Stimulated activated CD4-positive, alpha-beta T cell treated with anti-CD3 and anti-CD28 coated beads, TNF-alpha, amount 100 ng/mL, for 1 hour (primary cell): ENCODE results near the gene AHDC1.

ENCODE experiments used
- DNase-seq, 3 donors: peaks; one replicate each; pipeline ENCODE4 v3.0.0-alpha.2; 2020; ENCODE audit warnings: low read depth in 3 of 3, low spot score in 1 of 3

Gene AHDC1

GRCh38 chr1:27536010-27536757 is 67.8 kb downstream of the AHDC1 start:
- DNase-seq, result no peak

GRCh38 chr1:27535386-27535785 is 68.6 kb downstream of the AHDC1 start:
- no peak for DNase-seq

- no peak for DNase-seq
Measured at GRCh38 chr1:27531959-27532685, 71.8 kb downstream of the AHDC1 start.

GRCh38 chr1:27530192-27530591 is 73.8 kb downstream of the AHDC1 start:
- no peak for DNase-seq

- DNase-seq, result no peak
Measured at GRCh38 chr1:27529704-27530018, 74.3 kb downstream of the AHDC1 start.

GRCh38 chr1:27528818-27529703 is 74.9 kb downstream of the AHDC1 start:
- no peak for DNase-seq

GRCh38 chr1:27527890-27528817 is 75.8 kb downstream of the AHDC1 start:
- peak in 2 of 3 donors; percentile 24 to 42 for DNase-seq

- DNase-seq, result peak in 1 of 3 donors; percentile 9
Measured at GRCh38 chr1:27527223-27527889, 76.6 kb downstream of the AHDC1 start.

- DNase-seq, result no peak
Measured at GRCh38 chr1:27526569-27527222, 77.2 kb downstream of the AHDC1 start.

GRCh38 chr1:27525296-27526272 is 78.4 kb downstream of the AHDC1 start:
- DNase-seq, result peak in 1 of 3 donors; percentile 10

- DNase-seq, result no peak
Measured at GRCh38 chr1:27523337-27524020, 80.5 kb downstream of the AHDC1 start.

GRCh38 chr1:27522432-27523336 is 81.3 kb downstream of the AHDC1 start:
- peak in 2 of 3 donors; percentile 26 to 45 for DNase-seq

GRCh38 chr1:27521861-27522431 is 82.0 kb downstream of the AHDC1 start:
- DNase-seq, result no peak

GRCh38 chr1:27521336-27521831 is 82.6 kb downstream of the AHDC1 start:
- DNase-seq, result peak in 2 of 3 donors; percentile 22 to 42

GRCh38 chr1:27520651-27521050 is 83.3 kb downstream of the AHDC1 start:
- DNase-seq, result no peak
